ENCODE data around the gene DCP1B.

Gene DCP1B

DNA sequence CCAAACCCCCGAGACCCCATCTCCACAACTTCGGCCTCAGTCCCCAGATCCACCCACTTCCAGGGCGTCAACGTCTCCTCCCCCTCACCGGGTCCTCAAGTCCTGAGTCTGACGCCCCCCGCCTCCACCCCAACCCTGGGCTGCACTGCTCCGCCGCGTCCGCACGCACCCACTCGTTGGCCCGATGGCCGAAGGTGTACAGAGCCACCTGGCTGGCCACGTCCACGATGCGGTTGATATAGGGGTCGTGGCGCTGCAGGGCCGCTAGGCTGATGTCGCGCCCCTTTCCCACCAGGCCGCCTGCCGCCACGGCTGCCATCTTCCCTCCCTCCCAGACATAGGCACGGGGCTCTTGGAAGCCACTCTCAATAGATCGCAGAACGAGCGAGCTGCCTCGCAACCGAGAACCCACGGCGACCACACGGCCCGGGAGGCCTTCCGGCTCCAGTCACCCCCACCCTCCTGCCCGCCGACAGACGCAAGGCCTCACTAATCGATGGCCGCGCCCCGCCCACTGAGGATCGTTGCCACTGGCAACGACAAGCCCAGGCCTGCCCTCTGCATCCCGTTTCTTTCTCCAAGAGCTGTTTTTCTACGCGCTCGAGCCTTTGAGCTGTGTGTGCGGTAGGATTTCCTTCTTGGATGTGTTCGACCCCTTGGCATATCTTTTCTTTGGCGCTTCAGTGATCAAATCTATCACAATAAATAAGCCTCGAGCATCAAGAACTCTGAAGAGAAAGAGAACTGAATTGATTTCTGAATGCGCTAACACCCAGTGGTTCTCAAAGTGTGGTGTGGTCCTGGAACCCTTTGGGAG, at the start of gene DCP1B:
Gene DCP1B, minus strand, starts transcription at position 345 of the 817 bp plus-strand sequence. Its CDS starts 26 bp downstream, at position 319.
- DNase-seq, result peak; percentile 96

DNA sequence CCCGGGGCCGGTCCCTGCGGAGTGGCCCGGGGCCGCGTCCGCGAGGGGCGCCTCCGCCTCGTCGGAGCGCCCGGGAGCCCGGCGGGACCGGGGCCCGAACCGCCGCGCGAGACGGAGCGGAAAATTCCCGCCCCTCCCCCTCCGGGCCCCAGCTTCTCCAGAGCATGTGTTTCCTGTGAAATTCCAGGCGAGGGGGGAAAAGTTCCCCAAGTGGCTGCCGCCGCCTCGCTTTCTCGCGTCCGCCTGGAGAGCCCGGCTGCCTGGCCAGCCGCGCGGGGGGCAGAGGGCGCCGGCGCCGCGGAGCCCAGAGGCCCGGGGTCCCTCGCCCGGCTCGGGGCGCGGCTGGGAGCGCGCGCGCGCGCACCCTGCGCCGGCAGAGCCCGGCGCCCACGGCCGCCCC, 49.4 kb upstream of the DCP1B start:
- DNase-seq, result no peak

DNA sequence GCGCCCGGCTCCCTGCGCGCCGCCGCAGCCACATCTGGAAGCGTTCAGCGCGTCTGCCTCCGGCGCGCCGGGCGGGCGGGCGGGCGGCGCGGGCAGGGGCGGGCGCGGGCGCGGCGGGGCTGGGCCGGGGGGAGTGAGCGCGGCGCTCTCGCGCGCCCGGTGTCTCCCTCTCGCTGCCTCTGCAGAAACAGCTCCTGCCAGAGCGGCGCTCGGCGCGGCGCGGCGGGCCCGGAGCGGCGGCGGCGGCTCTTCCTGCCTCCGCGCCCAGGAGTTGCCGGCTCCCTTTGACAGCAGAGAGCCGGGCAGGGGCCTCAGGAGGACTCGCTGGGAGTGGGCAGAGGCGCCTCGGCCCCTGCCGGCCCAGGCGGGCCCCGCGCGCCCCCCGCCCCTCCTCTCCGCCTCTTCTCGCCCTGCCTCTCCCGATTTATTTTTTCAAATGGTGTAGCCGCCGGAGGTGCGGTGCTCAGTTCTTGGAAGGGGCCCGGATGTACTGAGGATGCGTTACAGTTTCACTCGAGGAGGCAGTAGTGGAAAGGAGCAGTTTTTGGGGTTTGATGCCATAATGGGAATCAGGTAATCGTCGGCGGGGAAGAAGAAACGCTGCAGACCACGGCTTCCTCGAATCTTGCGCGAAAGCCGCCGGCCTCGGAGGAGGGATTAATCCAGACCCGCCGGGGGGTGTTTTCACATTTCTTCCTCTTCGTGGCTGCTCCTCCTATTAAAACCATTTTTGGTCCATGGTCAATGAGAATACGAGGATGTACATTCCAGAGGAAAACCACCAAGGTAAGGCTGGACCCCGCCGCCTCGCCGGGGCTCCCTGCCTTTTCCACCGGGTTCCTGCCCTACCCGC, 48.8 kb upstream of the DCP1B start, which contains the start of gene CACNA1C:
Gene CACNA1C, plus strand, starts transcription at position 162 of the 853 bp plus-strand sequence. Its CDS starts 576 bp downstream, at position 738.
- DNase-seq, result peak; percentile 70

DNA sequence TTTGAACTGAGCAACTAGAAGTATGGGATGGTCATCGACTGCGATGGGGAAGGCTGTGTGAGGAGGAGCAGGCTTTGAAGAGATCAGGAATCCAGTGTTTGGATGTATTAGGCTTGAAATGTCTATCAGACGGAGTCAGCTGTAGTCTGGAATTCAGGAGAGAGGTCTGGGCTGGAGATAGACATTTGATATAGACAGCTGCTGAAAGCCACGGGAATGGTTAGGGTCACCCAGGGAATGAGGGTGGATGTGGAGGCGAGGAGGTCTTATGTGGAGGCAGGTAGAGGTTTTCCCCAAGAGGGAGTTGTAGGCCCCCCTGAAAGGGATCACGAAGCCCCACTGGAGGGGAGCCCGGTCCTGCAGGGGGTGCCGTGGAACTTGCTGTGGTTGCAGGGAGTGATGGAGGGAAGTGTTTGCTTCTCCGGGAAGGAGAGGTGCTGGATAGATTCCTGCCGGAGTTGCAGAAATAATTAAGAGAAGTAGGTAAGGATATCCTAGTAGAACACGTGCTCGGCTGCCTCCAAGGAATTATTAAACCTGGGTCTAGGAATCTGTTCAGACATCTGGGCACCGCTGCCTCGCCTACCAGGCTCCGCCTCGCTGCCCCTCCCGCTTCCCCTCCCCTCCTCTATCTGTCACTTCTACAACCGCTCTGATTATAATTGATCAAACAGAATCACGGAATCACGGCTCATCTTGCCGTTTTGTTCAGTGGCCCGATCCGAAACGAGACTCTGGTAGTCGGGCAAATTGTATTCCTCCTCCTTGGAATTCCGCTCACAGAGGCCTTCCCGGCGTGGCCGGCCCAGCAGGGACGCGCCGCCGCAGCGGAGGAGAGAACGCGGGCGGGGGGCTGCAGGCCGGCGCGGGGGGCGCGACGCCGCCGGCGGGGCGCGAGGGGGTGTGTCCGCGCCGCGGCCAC, 47.7 kb upstream of the DCP1B start:
- DNase-seq, result peak; percentile 36

DNA sequence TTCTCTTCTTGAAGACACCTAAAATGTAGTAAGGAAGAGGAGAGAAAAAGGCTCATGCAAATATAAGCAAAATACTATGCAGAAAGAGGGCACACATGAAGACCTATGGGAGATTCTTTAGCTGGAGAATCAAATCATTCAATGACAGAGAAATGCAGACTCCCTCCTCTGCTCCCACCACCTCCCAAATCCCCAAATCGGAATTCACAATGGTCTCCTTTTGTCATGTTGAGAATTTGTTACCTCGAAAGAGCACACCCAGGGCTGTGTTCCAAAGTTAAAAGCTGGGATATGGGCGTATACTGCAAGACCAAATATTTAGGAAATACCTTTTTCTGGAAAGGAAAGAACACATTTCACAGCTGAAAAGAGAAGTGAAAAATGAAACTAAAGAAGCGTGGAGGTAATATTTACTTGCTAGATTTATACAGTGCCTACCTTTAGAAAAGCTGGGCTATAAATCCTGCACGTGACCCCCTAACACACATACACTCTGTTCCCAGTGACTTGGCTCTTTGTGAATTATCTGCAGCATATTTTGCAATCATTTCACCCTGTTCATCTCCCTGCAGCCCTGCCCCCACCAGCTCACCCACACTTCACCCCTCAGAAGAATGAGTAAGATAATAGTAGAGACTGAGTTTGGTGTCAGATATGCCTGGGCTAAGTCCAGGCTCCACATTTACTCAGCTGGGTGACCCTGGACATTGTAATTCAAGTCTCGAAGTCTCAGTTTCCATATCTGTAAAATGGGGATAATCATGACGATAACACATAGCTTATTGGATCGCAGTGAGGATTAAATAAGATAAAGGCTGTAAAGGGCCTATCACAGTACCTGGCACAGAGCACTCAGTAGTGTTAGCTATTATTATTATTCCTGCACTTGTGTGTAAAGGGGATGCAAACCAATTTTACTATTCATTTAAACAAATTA, 45.6 kb upstream of the DCP1B start:
- DNase-seq, result no peak

DNA sequence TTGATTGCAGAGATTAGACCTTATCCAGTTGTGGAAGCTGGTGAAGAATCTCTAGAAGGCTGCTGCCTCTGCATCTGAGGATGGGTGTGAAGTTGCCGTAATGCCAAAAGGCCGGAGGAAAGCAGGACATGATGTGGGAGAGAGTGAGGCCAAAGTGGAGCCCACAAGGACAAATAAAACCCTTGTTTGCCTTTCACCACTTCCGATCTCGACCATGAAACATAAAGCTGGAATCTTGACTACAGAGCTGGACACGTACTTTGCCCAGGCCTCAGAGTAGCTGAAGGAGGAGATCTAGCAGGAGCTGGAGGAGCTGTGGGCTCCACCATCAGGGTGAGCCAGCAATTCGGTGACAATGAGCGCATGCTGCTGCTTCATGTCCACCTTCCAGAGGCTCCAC, 43.5 kb upstream of the DCP1B start:
- DNase-seq, result no peak

DNA sequence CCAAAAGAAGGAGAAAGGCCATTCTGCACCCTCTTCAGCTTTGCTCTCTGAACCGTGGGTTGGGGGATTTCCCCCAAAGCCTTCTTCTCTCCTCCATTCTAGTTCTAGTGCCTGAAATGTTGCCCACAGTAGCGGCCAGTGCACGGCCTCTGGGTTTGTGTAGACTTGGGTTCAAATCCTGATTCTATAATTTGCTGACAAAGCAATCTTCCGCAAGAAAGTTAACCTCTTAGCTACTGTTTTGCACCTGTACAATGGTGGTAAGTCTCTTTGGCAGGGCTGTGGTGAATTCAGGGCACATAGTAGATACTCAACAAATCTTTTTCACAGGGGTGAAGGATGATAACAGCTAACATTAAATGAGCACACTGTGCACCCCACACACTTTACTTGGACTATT, 42.7 kb upstream of the DCP1B start:
- no peak for DNase-seq

DNA sequence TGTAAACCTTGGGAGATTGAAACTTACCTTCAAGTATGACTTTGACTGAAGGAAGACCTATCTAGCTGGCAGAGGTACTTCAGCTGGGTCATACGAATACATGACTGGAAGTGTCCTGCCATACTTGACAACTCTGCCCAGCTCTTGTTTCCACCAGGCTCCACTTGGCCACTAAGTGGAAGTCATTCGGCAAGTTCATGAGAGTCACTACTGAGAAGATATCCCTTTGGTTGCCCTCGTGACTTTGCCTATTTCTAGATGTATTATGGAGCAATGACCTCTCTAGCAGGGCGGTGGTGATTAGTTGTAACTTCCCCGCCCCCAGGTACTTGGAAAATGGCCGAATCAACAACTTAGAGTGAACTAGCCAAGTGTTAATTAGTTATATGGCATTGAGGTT, 39.9 kb upstream of the DCP1B start:
- no peak for DNase-seq

DNA sequence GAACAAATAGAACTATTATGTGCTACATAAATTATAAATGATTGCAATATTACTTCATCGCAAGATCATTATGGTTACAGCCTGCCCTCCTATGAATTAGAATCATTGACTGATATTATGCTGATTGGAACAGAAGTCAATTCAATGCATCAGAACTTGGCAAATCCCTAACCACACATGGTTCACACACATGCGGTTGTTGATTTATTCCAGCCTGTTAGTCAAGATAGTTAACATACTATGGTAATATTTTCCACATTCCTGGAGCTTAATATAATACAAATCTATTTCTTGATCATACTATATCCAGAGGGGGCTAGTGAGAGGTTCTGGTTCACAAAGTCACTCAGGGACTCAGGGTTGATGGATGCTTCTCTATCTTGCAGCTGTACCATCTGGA, 38.8 kb upstream of the DCP1B start:
- DNase-seq, result no peak

DNA sequence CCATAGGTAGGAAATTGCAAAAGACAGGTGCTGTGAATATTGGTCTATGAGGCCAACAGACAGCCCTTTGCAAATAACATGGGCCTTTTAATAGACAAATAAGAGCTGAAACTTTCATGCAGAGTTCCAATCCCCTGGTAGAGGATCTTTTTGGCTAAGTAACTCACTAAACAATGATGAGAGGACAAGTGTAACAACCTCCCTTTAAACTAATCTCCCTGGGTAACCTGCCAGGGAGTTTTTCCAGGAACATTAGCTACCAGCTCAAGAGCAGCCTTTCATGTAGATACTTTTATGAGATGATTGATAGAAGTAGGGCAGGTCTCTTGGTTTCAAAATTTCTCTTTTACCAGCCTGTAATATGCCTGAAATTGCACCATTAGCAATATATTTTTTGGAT, 34.8 kb upstream of the DCP1B start:
- DNase-seq, result no peak

DNA sequence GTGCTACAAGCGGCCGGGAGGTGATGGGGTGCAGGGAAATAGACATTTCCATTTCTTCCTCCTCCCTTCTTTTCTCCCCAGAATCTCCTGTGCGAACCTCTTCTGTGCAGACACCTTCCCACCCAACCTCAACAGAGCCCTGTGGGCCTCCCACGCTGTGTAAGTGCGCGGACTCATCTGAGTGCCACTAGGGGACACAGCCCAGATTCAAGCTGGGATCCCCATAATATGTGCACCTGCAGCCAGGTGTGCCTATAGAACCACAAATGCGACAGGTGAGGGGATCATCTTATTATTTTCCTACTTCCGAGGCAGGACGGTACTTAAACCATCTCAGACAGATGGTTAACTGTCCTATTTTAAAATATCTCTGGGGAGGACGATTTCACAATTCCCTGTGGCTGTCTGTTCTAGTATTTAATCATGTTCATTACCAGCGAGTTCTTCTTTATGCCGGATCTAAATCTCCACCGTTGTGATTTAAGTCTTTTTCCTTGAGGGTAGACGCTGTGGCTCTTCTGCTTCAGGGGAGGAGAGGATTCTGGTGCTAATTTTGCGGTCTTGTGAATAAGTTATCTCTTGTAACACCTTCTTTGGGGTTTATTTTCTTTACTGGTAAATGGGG, 31.3 kb upstream of the DCP1B start:
- no peak for DNase-seq

DNA sequence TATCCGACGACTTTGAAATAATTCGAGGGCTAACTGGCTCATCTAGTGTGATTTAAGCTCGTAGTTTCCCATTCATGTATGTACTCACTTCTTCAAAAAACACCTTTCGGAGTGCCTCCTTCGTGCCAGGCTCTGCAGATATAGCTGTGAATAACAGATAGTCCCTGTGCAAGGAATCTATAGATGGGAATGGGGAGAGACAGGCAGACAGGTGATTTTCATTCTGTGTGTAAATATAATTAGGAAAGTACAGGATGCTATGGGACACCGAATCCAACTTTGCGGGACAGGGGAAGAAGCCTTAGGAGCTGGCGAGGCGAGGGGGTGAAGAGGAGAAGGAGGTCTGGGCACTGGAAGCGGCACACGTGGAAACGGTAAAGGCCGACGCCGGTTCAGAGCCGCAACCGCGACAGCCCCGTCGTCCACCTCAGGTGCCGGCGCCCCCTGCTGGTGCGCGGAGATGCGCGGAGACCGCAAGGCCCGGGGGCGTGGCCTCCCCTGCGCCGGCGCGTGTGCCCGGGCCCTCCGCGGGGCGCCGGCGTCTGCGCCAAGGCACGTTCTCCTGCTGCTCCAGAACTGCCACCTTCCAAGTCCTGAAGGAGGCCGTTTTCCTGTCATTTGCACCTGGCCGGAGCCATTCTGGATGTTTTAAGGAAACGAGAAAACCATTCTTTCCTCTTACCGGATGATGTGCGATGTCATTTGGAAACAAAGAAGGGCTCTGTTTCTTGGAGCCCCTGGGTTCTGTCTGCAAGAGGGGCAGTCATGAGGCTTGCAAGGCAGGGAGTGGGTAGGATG, 30.6 kb upstream of the DCP1B start:
- peak; percentile 82 for DNase-seq

DNA sequence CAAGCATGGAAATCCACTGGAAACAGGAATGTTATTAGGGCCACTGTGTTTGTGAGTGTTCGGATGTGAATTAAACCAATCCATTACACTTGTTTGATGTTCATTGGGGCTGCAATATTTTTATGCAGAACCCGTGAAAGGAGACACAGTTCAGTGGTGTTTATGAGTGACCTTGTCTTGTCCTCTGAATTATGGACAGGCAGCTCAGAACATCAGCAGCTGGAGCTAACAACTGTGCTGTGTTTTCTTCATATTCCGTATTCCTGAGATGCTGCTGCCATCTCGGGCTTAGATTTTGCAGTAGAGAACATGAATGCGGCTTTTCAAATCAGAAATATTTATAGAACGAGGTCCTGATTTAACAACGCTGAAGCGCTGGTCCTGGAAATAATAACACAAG, 28.2 kb upstream of the DCP1B start:
- DNase-seq, result no peak

DNA sequence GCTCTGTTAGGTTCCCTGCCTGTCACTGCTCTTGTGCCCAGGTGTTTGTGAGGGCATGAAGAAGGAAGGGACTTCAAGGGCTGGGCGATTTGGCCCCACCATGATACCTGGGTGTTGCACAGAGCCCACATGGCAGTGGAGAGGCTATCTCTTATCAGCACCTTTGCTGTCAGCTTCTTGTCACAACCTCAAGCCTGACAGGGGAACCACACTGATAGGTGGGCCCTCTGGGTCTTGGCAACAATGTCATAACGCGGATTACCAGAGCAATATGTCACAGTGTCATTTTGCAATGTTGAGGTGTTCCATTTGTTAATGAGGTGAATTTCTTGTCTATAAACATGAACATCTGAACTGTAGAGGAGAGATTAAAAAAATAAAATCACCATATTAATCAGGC, 25.6 kb upstream of the DCP1B start:
- no peak for DNase-seq

DNA sequence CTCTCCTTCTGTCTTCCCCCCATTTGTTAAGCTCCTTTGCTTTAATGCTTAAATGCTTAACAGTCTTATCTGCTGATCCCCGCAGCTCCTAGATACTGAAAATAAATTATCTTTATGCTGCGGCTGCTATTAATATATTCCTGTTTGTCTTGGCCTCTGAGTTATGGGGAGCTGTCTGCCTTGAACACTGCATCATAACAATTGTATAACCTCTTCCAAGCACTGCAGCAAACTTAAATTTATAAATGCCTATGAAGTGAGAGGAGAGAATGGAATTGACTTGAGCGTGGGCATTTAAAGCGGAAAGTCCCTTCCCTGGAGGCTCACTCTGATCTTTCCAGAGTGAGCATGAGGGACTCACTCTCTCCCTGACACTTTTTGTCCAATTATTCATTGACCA, 23.1 kb upstream of the DCP1B start:
- no peak for DNase-seq

DNA sequence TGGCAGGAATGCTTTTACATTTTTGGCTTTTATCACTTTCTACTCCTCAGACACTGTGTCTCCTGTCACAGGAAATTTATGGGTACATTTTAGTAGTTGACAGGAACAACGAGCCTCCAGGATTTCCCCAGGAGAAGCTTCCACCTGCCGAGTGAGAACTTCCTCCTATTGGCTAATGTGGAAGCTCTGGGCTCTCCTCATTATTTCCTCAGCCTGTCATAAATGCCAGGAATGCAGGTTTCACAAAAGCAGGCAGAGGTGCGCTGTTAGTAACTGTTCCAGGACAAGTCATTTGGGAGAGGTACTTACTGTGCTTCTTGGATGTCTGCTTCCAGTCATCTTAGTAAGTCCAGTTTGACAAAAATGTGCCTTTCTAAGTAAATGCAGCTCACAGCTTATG, 19.1 kb upstream of the DCP1B start:
- DNase-seq, result no peak

DNA sequence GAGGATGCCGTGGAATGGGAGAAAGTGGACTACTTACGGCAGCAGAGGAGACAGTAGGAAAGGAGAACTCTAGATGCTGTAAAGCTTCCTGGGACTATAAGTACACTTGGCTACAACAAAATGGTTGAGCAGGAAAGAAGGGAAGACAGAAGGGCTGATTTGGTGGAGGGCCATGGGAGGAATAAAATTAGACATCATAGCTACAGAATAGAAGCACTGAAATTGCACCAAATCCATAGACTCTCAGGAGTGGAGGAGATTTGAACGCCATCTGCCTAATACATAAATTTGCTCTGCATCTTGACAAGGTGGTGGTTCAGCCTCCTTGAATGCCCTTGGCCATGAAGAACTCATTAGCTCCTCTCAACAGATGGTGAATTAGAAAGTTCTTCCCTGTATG, 16.3 kb upstream of the DCP1B start:
- DNase-seq, result no peak

DNA sequence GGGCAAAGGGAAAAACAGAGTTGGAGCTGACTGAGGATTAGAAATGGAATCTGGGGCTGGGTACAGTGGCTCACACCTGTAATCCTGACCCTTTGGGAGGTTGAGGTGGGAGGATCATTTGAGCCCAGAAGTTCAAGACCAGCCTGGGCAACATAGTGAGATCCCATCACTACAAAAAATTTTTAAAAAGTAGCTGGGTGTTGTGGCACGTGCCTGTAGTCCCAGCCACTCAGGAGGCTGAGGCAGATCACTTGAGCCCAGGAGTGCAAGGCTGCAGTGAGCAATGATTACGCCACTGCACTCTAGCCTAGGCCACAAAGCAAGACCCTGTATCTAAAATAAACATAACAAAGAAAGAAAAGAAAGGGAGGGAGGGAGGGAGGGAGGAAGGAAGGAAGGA, 14.9 kb upstream of the DCP1B start:
- no peak for DNase-seq

DNA sequence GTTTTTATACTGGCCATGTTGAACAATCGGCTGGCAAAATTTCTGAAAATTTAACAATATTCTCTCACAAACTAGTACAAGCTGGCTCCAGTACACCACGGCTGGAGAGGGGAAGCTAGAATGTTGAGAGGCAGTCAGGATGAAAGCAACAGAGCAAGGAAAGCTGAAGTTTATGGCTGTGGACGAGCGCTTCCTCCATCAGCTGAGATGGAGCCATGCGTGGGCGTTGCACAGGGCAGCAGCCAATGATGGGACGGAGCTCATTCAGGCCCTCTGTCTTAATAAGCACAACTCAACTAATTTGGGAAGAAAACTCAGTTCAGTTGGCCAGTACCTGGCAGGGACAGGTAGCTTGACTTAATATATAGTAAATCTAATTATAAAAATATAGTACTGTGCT, 14.1 kb upstream of the DCP1B start:
- DNase-seq, result no peak

DNA sequence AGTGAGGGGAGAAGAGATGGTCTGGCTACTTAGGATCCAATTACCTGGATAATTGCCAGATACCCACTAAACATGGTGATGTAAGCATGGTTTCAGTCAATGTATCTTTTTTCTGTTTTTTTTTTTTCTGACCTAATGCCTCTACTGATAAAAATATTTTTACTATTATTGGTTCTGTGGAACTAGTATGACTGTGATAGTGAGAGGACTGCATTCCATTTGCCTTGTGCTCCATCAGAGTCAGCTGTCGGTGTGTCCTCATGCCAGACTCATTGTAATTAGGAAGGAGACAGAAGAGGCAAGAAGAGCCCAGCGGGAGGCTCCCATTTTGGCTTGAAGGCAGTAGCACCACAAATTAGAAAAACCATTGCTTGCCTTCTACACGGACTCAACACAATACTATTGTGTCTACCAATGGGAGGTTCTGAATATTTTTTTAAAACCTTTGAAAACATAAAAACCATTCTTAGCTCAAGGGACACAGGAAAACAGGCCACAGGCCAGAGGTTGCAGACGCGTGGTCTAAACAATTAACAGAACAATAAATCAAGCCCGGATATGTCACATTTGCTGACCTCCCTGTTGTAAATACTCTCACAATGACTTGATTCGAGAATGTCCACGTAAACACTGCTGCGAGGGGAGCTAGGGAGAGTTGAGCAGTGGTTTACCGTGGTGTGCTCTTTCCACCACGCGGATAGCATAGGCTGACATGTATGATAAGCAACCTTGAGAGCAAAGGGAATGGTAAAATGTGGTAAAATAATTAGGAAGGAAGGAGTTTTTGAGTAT, 13.5 kb upstream of the DCP1B start:
- no peak for DNase-seq
